Mucosa of rectum (tissue), 2 donors: ENCODE results near the gene LRIG1.

Experiments
- H3K27ac ChIP-seq, 2 donors: one replicate each; pipeline ENCODE4 v1.7.0; 2013; ENCODE audit warnings: inconsistent platforms in 2 of 2, low read depth in 2 of 2, low read length in 2 of 2
- H3K27me3 ChIP-seq, 2 donors: one replicate each; pipeline ENCODE4 v1.7.0; 2013; ENCODE audit warnings: low read length in 2 of 2; ENCODE audit not compliant: control insufficient read depth in 2 of 2, insufficient read depth in 2 of 2
- H3K36me3 ChIP-seq, 2 donors: one replicate each; pipeline ENCODE4 v1.7.0; 2013; ENCODE audit warnings: low read length in 2 of 2; ENCODE audit not compliant: control insufficient read depth in 2 of 2, insufficient read depth in 2 of 2
- H3K4me1 ChIP-seq, 2 donors: one replicate each; pipeline ENCODE4 v1.7.0; 2013; ENCODE audit warnings: low read length in 2 of 2, mild to moderate bottlenecking in 1 of 2; ENCODE audit not compliant: control insufficient read depth in 2 of 2, insufficient read depth in 2 of 2
- H3K4me3 ChIP-seq, 2 donors: one replicate each; pipeline ENCODE4 v1.7.0; 2013; ENCODE audit warnings: low read length in 2 of 2
- H3K9ac ChIP-seq, 2 donors: one replicate each; pipeline ENCODE4 v1.7.0; 2013; ENCODE audit warnings: low read length in 2 of 2, low read depth in 1 of 2, mild to moderate bottlenecking in 1 of 2
- H3K9me3 ChIP-seq, 2 donors: one replicate each; pipeline ENCODE4 v1.7.0; 2013; ENCODE audit warnings: low read length in 2 of 2; ENCODE audit not compliant: control insufficient read depth in 2 of 2
- donor health status: healthy.
- donor health status: Normal muscosa, but diverticular disease.

Gene LRIG1

GRCh38 chr3:66490984-66491383 is 9.8 kb downstream of the LRIG1 start:
- no peak overlapping the region for H3K4me3 ChIP-seq
- no peak overlapping the region for H3K9ac ChIP-seq
- peak overlapping the region in 1 of 2 donors; percentile 32 for H3K27ac ChIP-seq
- H3K36me3 ChIP-seq: no peaks in the 10 kb centered on the region
- H3K9me3 ChIP-seq: no peaks in the 10 kb centered on the region
- H3K27me3 ChIP-seq: no peaks in the 10 kb centered on the region
- H3K4me1 ChIP-seq: peaks cover 34 to 49% of the 10 kb centered on the region in 2 donors

- peak overlapping the region; percentile 27 to 32 for H3K27ac ChIP-seq
- no peak overlapping the region for H3K9ac ChIP-seq
- no peaks in the 10 kb centered on the region for H3K9me3 ChIP-seq
- no peaks in the 10 kb centered on the region for H3K36me3 ChIP-seq
- H3K27me3 ChIP-seq: no peaks in the 10 kb centered on the region
- H3K4me3 ChIP-seq: no peak overlapping the region
- H3K4me1 ChIP-seq: peaks cover 27 to 46% of the 10 kb centered on the region in 2 donors
These were observed 10.6 kb downstream of the LRIG1 start for GRCh38 chr3:66490214-66490613.

DNA sequence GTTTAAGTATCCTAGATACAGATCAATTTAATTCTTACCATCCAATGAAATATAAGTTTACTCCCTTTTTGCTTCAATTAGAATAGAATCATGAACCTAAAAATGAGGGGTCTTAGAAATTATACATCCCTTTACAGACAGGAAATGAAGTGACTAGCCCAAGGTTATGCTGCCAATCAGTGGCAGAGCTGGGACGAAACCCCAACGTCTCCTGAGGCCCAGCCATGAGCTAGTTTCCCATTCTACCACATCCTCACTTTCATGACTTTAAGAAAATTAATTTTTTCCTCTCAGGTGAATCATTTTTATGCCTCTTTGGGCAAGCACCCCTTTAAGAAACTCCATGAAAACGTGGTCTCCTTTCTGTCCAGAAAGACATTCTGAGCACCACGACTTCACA is 11.2 kb downstream of the LRIG1 start:
- H3K4me1 ChIP-seq: peaks cover 23 to 47% of the 10 kb centered on the region in 2 donors
- no peak overlapping the region for H3K9ac ChIP-seq

DNA sequence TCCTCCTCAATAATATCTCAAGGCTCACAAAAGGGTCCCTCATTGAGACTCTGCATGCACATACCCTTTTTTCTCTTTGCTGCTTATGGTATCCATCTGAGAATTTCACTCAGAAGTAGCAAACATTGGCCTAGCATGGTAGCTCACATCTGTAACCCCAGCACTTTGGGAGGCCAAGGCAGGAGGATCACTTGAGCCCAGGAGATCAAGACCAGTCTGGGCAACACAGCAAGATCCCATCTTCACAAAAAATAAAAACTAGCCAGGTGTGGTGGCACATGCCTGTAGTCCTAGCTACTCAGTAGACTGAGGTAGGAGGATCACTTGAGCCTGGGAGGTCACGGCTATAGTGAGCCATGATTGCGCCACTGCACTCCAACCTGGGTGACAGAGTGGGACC is 11.7 kb downstream of the LRIG1 start:
- no peak overlapping the region for H3K4me3 ChIP-seq
- H3K9ac ChIP-seq: no peak overlapping the region
- no peak overlapping the region for H3K27ac ChIP-seq
- no peaks in the 10 kb centered on the region for H3K36me3 ChIP-seq
- no peaks in the 10 kb centered on the region for H3K27me3 ChIP-seq
- H3K9me3 ChIP-seq: no peaks in the 10 kb centered on the region
- peaks cover 23 to 50% of the 10 kb centered on the region in 2 donors for H3K4me1 ChIP-seq

More for the DNA sequence above, 11.2 kb downstream of the LRIG1 start:
- no peaks in the 10 kb centered on the region for H3K36me3 ChIP-seq
- no peaks in the 10 kb centered on the region for H3K27me3 ChIP-seq
- H3K27ac ChIP-seq: peak overlapping the region; percentile 6 to 27
- H3K4me3 ChIP-seq: no peak overlapping the region
- no peaks in the 10 kb centered on the region for H3K9me3 ChIP-seq

DNA sequence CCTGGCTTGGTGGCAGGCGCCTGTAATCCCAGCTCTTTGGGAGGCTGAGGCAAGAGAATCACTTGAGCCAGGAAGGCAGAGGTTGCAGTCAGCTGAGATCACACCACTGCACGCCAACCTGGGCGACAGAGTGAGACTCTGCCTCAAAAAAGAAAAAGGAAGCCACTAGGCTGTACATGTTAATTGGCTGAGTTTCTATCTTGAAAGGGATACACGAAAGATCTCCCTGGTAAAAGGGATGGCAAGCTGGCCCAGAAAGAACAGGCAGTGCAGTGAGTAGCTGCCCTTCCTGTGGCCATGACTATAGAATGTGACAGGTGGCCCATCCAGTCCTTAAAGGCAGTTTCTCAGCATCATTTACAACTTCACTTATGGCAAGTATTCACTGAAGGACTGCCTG is 12.3 kb downstream of the LRIG1 start:
- H3K9me3 ChIP-seq: no peaks in the 10 kb centered on the region

DNA sequence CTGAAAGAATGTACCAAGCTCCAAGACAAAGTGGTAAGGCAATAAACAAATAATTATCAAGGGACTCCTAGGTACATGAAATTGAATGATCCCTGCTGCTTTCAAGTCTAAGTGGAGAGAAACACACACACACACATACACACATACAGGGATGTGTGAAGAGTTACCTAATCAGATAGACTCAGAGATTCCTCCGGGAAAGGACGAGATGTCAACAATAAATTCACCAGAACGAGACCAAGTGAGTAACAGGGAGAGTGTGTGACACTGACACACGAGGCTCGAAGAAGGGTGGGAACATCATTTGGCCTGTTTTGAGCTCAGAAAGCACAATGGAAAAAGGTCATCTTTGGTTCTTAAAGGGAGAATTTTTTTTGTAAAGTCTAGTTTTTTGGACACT is 13.4 kb downstream of the LRIG1 start:
- Histone ChIP-seq H3K4me1 (peaks cover 21 to 51% of the 10 kb centered on the region in 2 donors), H3K4me3 (no peak overlapping the region), H3K27ac (no peak overlapping the region), H3K9me3 (no peaks in the 10 kb centered on the region), H3K27me3 (no peaks in the 10 kb centered on the region), H3K36me3 (no peaks in the 10 kb centered on the region), H3K9ac (no peak overlapping the region)

More for the DNA sequence above, 12.3 kb downstream of the LRIG1 start:
- Histone ChIP-seq H3K27ac (no peak overlapping the region), H3K9ac (no peak overlapping the region), H3K4me1 (peaks cover 23 to 52% of the 10 kb centered on the region in 2 donors), H3K4me3 (no peak overlapping the region), H3K36me3 (no peaks in the 10 kb centered on the region), H3K27me3 (no peaks in the 10 kb centered on the region)

DNA sequence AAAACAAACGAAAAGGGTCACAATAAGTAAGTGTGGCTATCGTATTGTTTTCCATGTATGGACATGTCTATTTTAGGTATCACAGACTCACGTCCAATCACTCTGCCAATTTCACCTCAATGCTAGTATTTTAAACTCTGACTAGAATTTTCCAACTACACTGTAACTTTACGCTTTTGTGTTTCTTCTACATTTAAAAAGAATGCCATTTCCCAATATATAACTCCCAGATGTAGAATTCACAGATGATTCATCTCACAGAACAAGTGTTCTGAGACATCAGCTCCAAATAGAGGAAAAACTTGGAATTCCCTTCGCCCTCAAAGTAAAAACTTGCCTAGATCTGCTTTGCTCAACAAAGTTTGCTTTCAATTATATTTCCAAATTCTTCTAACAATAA is 14.2 kb downstream of the LRIG1 start:
- H3K27ac ChIP-seq: peak overlapping the region; percentile 53 to 59
- H3K9me3 ChIP-seq: no peaks in the 10 kb centered on the region
- no peaks in the 10 kb centered on the region for H3K36me3 ChIP-seq
- no peaks in the 10 kb centered on the region for H3K27me3 ChIP-seq
- no peak overlapping the region for H3K9ac ChIP-seq
- H3K4me1 ChIP-seq: peaks cover 25 to 51% of the 10 kb centered on the region in 2 donors
- no peak overlapping the region for H3K4me3 ChIP-seq

DNA sequence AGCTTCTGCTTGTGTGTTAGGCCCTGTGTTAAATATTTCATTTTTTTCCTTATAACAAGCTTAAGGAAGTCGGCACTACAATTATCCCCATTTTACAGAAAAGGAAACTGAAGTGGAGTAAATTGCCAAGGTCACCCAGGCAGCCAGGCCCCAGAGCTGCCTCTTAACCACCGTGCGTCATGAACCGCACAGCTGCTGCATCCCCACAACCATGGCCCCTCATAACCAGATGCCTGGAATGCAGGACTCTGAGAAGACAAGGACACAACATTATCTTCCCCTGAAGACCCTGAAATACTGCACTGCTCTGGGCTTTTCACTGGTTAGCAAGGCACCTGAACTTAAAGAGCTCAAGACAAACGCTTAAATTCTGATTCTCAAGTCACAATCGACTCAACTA is 14.6 kb downstream of the LRIG1 start:
- Histone ChIP-seq H3K27me3 (no peaks in the 10 kb centered on the region), H3K27ac (peak overlapping the region; percentile 53 to 59), H3K9me3 (no peaks in the 10 kb centered on the region), H3K4me1 (peaks cover 28 to 53% of the 10 kb centered on the region in 2 donors), H3K9ac (no peak overlapping the region), H3K4me3 (no peak overlapping the region), H3K36me3 (no peaks in the 10 kb centered on the region)

- Histone ChIP-seq H3K9ac (no peak overlapping the region), H3K27me3 (no peaks in the 10 kb centered on the region), H3K27ac (peak overlapping the region; percentile 53 to 59), H3K36me3 (no peaks in the 10 kb centered on the region), H3K4me3 (no peak overlapping the region), H3K4me1 (peaks cover 36 to 55% of the 10 kb centered on the region in 2 donors), H3K9me3 (no peaks in the 10 kb centered on the region)
These were observed 15.4 kb downstream of the LRIG1 start for GRCh38 chr3:66485291-66485968.

- no peak overlapping the region for H3K4me3 ChIP-seq
- no peaks in the 10 kb centered on the region for H3K36me3 ChIP-seq
- H3K27ac ChIP-seq: peak overlapping the region in 1 of 2 donors; percentile 56
- peaks cover 46 to 60% of the 10 kb centered on the region in 2 donors for H3K4me1 ChIP-seq
- H3K9ac ChIP-seq: no peak overlapping the region
- H3K27me3 ChIP-seq: no peaks in the 10 kb centered on the region
- H3K9me3 ChIP-seq: no peaks in the 10 kb centered on the region
These were observed 16.5 kb downstream of the LRIG1 start for GRCh38 chr3:66484106-66484844.
